H1 (cell line): Measurements from ENCODE around the gene ACAP3. TPM values are rescaled to one million over a fixed set of nuclear protein-coding genes. Genes with fewer than 3 reads are reported as not detected.

Source experiments
- CTCF ChIA-PET: fragments of 300-600 bp; sonication (Branson Sonifier 250); formaldehyde crosslinking; loops from one replicate; lab custom pipeline; 2021; ENCODE audit not compliant: partially characterized antibody; lab: Charles Lee
- POLR2A ChIA-PET: fragments of 300-600 bp; sonication (Branson Sonifier 250); formaldehyde crosslinking; loops from one replicate; lab custom pipeline; 2021; ENCODE audit warnings: inconsistent platforms; ENCODE audit not compliant: partially characterized antibody; lab: Charles Lee
- DNase-seq, 2 experiments: peaks; one replicate each; pipeline versions ENCODE4 v3.0.0 to v3.0.0-alpha.2; 2010 to 2022; ENCODE audit warnings: low spot score in 2 of 2, low read depth in 1 of 2, mixed read lengths in 1 of 2
- FAIRE-seq: peaks from 2 replicates; lab custom pipeline; 2011; peaks lifted over from hg19 to GRCh38; lab: Jason Lieb, UNC
- H2AFZ ChIP-seq: 2 replicates; pipeline ENCODE4 v1.8.1; 2012; ENCODE audit warnings: low read length, inconsistent platforms
- H2AK5ac ChIP-seq: 2 replicates; pipeline ENCODE4 v1.6.1; 2013; ENCODE audit warnings: low read depth, low read length
- H2BK120ac ChIP-seq: replicated peaks from 2 replicates; pipeline ENCODE3; 2013; ENCODE audit warnings: low read depth, low read length, inconsistent platforms
- H2BK12ac ChIP-seq: 2 replicates; pipeline ENCODE4 v1.6.1; 2013; ENCODE audit warnings: low read depth, low read length
- H2BK15ac ChIP-seq: 2 replicates; pipeline ENCODE4 v1.6.1; 2013; ENCODE audit warnings: low read length
- H2BK20ac ChIP-seq: 2 replicates; pipeline ENCODE4 v1.6.1; 2013; ENCODE audit warnings: low read length
- H2BK5ac ChIP-seq: 2 replicates; pipeline ENCODE4 v1.6.1; 2013; ENCODE audit warnings: low read depth, low read length
- H3K14ac ChIP-seq: 2 replicates; pipeline ENCODE4 v1.6.1; 2013; ENCODE audit warnings: inconsistent platforms; ENCODE audit not compliant: insufficient read length
- H3K18ac ChIP-seq: 2 replicates; pipeline ENCODE4 v1.6.1; 2013; ENCODE audit warnings: low read length; ENCODE audit errors: extremely low read depth
- H3K23ac ChIP-seq: 2 replicates; pipeline ENCODE4 v1.6.1; 2013; ENCODE audit warnings: inconsistent platforms; ENCODE audit not compliant: insufficient read length
- H3K23me2 ChIP-seq: 2 replicates; pipeline ENCODE4 v1.6.1; 2013; ENCODE audit warnings: low read depth, low read length
- H3K27ac ChIP-seq: 2 replicates; pipeline ENCODE4 v1.6.1; 2011; ENCODE audit warnings: low read depth, low read length, inconsistent platforms
- H3K27me3 ChIP-seq, 4 experiments: replicated peaks in 1 of 4; 1 replicate in 1 of 4; 2 replicates in 3 of 4; pipeline versions ENCODE4 v1.6.1 to v1.8.1; 2011 to 2013; ENCODE audit warnings: low read length in 3 of 4, mild to moderate bottlenecking in 3 of 4, inconsistent platforms in 2 of 4, mixed read lengths in 2 of 4, moderate library complexity in 1 of 4; ENCODE audit not compliant: control insufficient read depth in 3 of 4, insufficient read depth in 3 of 4; ENCODE audit errors: extremely low read depth in 1 of 4
- H3K36me3 ChIP-seq, 4 experiments: 2 replicates each; pipeline versions ENCODE4 v1.6.1 to v1.8.1; 2011 to 2013; ENCODE audit warnings: mild to moderate bottlenecking in 4 of 4, low read length in 3 of 4, moderate library complexity in 2 of 4, control low read depth in 1 of 4, inconsistent platforms in 1 of 4; ENCODE audit not compliant: insufficient read depth in 4 of 4, control insufficient read depth in 2 of 4
- H3K4ac ChIP-seq: replicated peaks from 2 replicates; pipeline ENCODE3; 2013; ENCODE audit warnings: low read length, low read depth, mixed read lengths, inconsistent platforms; ENCODE audit not compliant: insufficient read length
- H3K4me1 ChIP-seq, 4 experiments: replicated peaks in 1 of 4; 1 replicate in 1 of 4; 2 replicates in 3 of 4; pipeline versions ENCODE4 v1.6.1 to v1.8.1; 2011 to 2013; ENCODE audit warnings: low read length in 3 of 4, inconsistent platforms in 2 of 4, mixed read lengths in 1 of 4; ENCODE audit not compliant: insufficient read depth in 4 of 4, control insufficient read depth in 3 of 4
- H3K4me2 ChIP-seq, 2 experiments: 2 replicates each; pipeline versions ENCODE4 v1.6.1 to v1.8.1; 2011 to 2013; ENCODE audit warnings: low read depth in 2 of 2, low read length in 2 of 2, control low read depth in 1 of 2, inconsistent platforms in 1 of 2, mild to moderate bottlenecking in 1 of 2; ENCODE audit not compliant: insufficient read depth in 1 of 2
- H3K4me3 ChIP-seq, 4 experiments: fragments of 200-600, 300-600 bp in 1 of 4; sonication (generic), shearing (Covaris generic), sonication (Bioruptor Twin) in 1 of 4; 2 replicates each; pipeline versions ENCODE4 v1.5.1 to v1.8.1; 2011 to 2016; ENCODE audit warnings: low read length in 4 of 4, low read depth in 3 of 4, control low read depth in 2 of 4, inconsistent platforms in 2 of 4, mild to moderate bottlenecking in 2 of 4, mixed read lengths in 1 of 4, moderate library complexity in 1 of 4; ENCODE audit not compliant: insufficient read depth in 2 of 4; ENCODE audit errors: extremely low read depth in 1 of 4
- H3K56ac ChIP-seq: replicated peaks from 2 replicates; pipeline ENCODE3; 2013; ENCODE audit warnings: low read depth, mild to moderate bottlenecking, mixed read lengths, low read length, inconsistent platforms; ENCODE audit not compliant: insufficient read length
- H3K79me1 ChIP-seq: 2 replicates; pipeline ENCODE4 v1.6.1; 2013; ENCODE audit warnings: low read depth, low read length, control low read depth
- H3K79me2 ChIP-seq, 2 experiments: 2 replicates each; pipeline versions ENCODE4 v1.6.1 to v1.8.1; 2012 to 2013; ENCODE audit warnings: low read length in 2 of 2, mild to moderate bottlenecking in 2 of 2, inconsistent platforms in 1 of 2; ENCODE audit not compliant: insufficient read depth in 2 of 2, control insufficient read depth in 1 of 2
- H3K9ac ChIP-seq, 4 experiments: replicated peaks in 1 of 4; 1 replicate in 1 of 4; 2 replicates in 3 of 4; pipeline versions ENCODE4 v1.6.1 to v1.8.1; 2011 to 2013; ENCODE audit warnings: low read depth in 3 of 4, low read length in 3 of 4, control low read depth in 2 of 4, mild to moderate bottlenecking in 2 of 4, moderate library complexity in 2 of 4, inconsistent platforms in 1 of 4; ENCODE audit errors: extremely low read depth in 1 of 4
- H3K9me3 ChIP-seq, 2 experiments: 2 replicates each; pipeline versions ENCODE4 v1.6.1 to v1.8.1; 2012 to 2013; ENCODE audit warnings: mild to moderate bottlenecking in 2 of 2, moderate library complexity in 2 of 2, control low read depth in 1 of 2, inconsistent platforms in 1 of 2, low read depth in 1 of 2, low read length in 1 of 2, mixed read lengths in 1 of 2; ENCODE audit not compliant: insufficient read depth in 2 of 2
- H4K20me1 ChIP-seq, 2 experiments: replicated peaks in 1 of 2; 2 replicates each; pipeline versions ENCODE3 to v1.8.1; 2011 to 2013; ENCODE audit warnings: inconsistent platforms in 2 of 2, low read length in 2 of 2, mild to moderate bottlenecking in 1 of 2; ENCODE audit not compliant: insufficient read depth in 2 of 2, control insufficient read depth in 1 of 2
- H4K5ac ChIP-seq: 2 replicates; pipeline ENCODE4 v1.6.1; 2013; ENCODE audit warnings: low read length, low read depth, mixed read lengths, inconsistent platforms; ENCODE audit not compliant: insufficient read length
- H4K8ac ChIP-seq: 2 replicates; pipeline ENCODE4 v1.8.0; 2013; ENCODE audit warnings: mild to moderate bottlenecking, moderate library complexity, low read length, inconsistent platforms; ENCODE audit not compliant: insufficient read depth; ENCODE audit errors: extremely low read depth
- H4K91ac ChIP-seq: replicated peaks from 2 replicates; pipeline ENCODE3; 2013; ENCODE audit warnings: low read length, mixed read lengths, inconsistent platforms; ENCODE audit not compliant: insufficient read length
- CTBP2 ChIP-seq: IDR thresholded peaks from 2 replicates; pipeline ENCODE4 v1.7.0; 2011; ENCODE audit warnings: borderline replicate concordance, mild to moderate bottlenecking, moderate library complexity, mixed read lengths, low read length; ENCODE audit not compliant: insufficient read depth, insufficient read length
- KDM1A ChIP-seq: fragments of 200-600, 300-600 bp; sonication (generic); IDR thresholded peaks from 2 replicates; pipeline ENCODE4 v1.7.1; 2016; ENCODE audit warnings: mild to moderate bottlenecking, low read length, borderline replicate concordance
- WGBS, 2 experiments: shearing (Covaris generic) in 1 of 2; methylation state at CpG; one replicate each; pipeline versions ENCODE4 v1.1.6 to v1.1.7; 2013 to 2015; ENCODE audit warnings: low lambda C conversion rate in 2 of 2, mixed read lengths in 2 of 2, inconsistent platforms in 1 of 2, low coverage in 1 of 2, missing lambda C conversion rate in 1 of 2; ENCODE audit not compliant: insufficient replicate concordance in 2 of 2, insufficient coverage in 1 of 2, insufficient read length in 1 of 2; ENCODE audit errors: extremely low coverage in 1 of 2, missing lambda C conversion rate in 1 of 2; 5-methylcytosine and 5-hydroxymethylcytosine counted together
- polyA plus RNA-seq, 7 experiments: library from polyadenylated mRNA; depleted of rRNA in 3 of 7; stranded (reverse) in 5 of 7; unstranded in 2 of 7; fragments of >200 nt in 5 of 7; fragments of 200-250 nt in 2 of 7; gene quantifications; 1 replicate in 5 of 7; 2 replicates in 1 of 7; 4 replicates in 1 of 7; pipeline versions ENCODE4 v1.2.1 to v1.2.3, GENCODE V29; 2011 to 2013; ENCODE audit warnings: missing spikeins in 2 of 7, mixed read lengths in 2 of 7
- total RNA-seq: library from RNA; stranded (reverse); fragmentation: NEBNext Ultra II Directional; extraction: Animal tissue kit (Norgen Biotek cat#: 25700); gene quantifications from 2 replicates; pipeline ENCODE4 v1.2.1, GENCODE V29; 2021

Gene ACAP3
- total and polyA plus RNA-seq, 2 of the 8 experiments (the other 6 are each of a cell fraction or from before 2014, with no cell fraction given): 14.8 to 28.3 TPM

GRCh38 chr1:1321477-1321876, 13.7 kb upstream of the ACAP3 start:
- Histone ChIP-seq H4K91ac (no peak overlapping the region), H2AFZ (no peak overlapping the region), H2BK15ac (no peak overlapping the region), H3K9me3 (no peaks in the 10 kb centered on the region), H3K79me2 (peaks cover 12 to 58% of the 10 kb centered on the region in 2 experiments; a peak in 3 of 4 replicates), H3K23me2 (peaks cover 7% of the 10 kb centered on the region; the same call in 1 of the 2 replicates), H3K4me1 (peaks cover 0 to 13% (median 4%) of the 10 kb centered on the region in 4 experiments; a peak in 5 of 7 replicates), H2AK5ac (no peak overlapping the region), H3K27me3 (no peaks in the 10 kb centered on the region), H3K9ac (no peak overlapping the region), H2BK12ac (no peak overlapping the region), H2BK20ac (no peak overlapping the region), H4K5ac (no peak overlapping the region), H3K4ac (no peak overlapping the region), H3K4me3 (no peak overlapping the region), H3K79me1 (peaks cover 41% of the 10 kb centered on the region), H3K36me3 (peaks cover 0 to 12% (median 6%) of the 10 kb centered on the region in 4 experiments; a peak in 6 of 8 replicates), H3K4me2 (no peak overlapping the region), H4K20me1 (peaks cover 25 to 40% of the 10 kb centered on the region in 2 experiments), H3K56ac (no peak overlapping the region), H3K27ac (no peak overlapping the region), H2BK120ac (no peak overlapping the region), H3K18ac (no peak overlapping the region), H4K8ac (no peak overlapping the region), H2BK5ac (no peak overlapping the region), H3K14ac (no peak overlapping the region), H3K23ac (no peak overlapping the region)
- FAIRE-seq (no peak), DNase-seq (no peak)
- WGBS, 2 experiments: 93% methylated on average over 8 of the region's 8 CpGs; no CpG with 5 or more reads in 1 of the 2 experiments
- CTCF ChIA-PET: interaction anchor here (0.7 to 1.7 kb wide), 2 partner anchors 20 to 22 kb away, joined by 3 to 6 read pairs; no protein-coding TSS in a partner anchor
- POLR2A ChIA-PET: interaction anchor here (1.1 to 3.0 kb wide), 5 partner anchors 9 to 27 kb away, joined by 3 to 20 read pairs (median 6); partner anchors contain the start of gene TAS1R3
- TF ChIP-seq KDM1A (no peak), CTBP2 (no peak)
